Stimulated activated naive CD8-positive, alpha-beta T cell treated with anti-CD3 and anti-CD28 coated beads, Interleukin-15, Interleukin-2, amounts not matched to agents 100 U/mL and 50 U/mL, for 24 hours (primary cell): ENCODE data around the gene HAUS1.
A peak's percentile ranks its signal among the peaks of the same experiment; 100 is the strongest.
"Not testable (repeated sequence)": the region's sequence is repeated elsewhere in the genome, so short reads cannot be mapped to it uniquely, and the experiment has no call there.

Source experiments
- ATAC-seq: fragments of 150-1000 bp; cut with Tn5 transposase; one replicate; pipeline ENCODE4 v1.10.0; 2021
- DNase-seq: peaks from one replicate; pipeline ENCODE4 v3.0.0; 2021

Gene HAUS1

DNA sequence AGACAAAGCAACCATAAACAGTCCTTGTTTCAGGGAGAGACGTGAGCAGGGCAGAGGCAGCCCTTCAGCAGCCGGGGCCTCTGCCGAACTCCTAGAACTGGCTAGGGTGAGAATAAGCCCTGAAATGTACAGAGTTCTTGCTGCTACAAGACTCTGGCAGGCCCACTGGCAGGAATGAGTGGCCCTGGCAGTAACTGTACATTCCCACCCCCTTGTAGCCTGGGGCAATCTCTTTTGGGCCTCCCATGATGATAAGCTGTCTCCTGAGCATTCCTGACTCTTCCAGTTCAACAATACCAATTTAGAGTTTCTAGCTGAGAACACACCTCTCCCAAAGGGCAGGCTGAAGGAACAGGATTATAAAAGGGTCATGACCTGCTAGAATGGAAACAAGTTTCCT is 54.3 kb downstream of the HAUS1 start:
- DNase-seq (no peak), ATAC-seq (no peak)

DNA sequence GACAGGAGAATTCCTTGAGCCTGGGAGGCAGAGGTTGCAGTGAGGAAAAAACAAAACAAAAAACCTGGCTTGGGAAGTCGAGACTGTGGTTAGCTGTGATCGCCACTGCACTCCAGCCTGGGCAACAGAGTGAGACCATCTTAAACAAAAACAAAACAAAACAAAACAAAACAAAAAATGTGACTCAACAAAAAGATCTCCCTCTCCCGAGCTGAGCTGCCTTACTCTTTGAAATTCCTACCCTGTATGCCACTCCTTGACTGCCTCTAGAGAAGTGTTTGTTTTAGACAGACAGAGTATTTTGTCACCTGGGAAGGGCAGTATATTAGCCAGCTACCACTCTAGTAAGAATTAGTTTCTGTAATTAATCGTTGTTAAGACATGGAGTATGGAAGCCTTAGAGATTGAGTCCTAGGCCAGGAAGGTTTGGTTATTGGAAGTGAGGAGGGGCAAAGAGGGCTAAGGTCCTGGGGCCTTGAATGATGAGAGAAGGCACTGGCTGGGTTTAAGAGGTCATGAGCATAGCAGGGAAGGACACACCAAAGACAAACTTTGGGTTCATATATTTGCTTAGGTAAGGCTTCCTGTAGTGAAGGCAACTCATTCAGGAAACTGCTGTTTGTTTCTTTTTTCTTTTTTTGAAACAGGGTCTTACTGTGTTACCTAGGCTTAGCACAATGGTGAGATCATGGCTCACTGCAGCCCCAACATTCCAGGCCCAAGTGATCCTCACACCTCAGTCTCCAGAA is 56.0 kb downstream of the HAUS1 start:
- no peak for ATAC-seq
- DNase-seq, result no peak

DNA sequence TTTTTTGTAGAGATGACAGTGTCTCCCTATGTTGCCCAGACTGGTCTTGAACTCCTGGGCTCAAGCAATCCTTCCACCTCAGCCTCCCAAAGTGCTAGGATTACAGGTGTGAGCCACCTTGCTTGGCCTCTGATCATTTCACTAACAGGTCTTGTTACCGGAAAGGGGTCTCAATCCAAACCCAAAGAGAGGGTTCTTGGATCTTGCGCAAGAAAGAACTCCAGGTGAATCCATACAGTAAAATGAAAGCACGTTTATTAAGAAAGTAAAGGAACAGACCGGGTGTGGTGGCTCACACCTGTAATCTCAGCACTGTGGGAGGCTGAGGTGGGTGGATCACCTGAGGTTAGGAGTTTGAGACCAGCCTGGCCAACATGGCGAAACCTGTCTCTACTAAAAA is 56.7 kb downstream of the HAUS1 start:
- ATAC-seq, DNase-seq: not testable (repeated sequence)

DNA sequence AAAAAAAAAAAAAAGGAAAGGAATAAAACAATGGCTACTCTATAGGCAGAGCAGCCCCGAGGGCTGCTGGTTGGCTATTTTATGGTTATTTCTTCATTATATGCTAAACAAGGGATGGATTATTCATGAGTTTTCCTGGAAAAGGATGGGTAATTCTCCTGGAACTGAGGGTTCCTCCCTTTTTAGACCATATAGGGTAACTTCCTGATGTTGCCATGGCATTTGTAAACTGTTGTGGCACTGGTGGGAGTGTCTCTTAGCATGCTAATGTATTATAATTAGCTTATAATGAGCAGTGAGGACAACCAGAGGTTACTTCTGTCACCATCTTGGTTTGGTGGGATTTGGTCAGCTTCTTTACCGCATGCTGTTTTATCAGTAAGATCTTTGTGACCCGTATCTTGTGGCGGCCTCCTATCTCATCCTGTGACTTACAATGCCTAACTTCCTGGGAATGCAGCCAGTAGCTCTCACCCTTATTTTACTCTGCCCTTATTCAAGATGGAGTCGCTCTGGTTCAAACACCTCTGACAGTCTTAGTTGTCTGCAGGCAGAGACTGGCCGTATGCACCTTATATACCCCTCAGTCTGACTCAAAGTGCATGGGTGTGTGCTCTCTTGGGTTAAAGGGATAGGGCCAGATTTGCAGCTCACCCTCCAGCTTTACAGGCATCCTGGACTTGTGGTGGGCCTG is 57.7 kb downstream of the HAUS1 start:
- DNase-seq (no peak), ATAC-seq (no peak)

DNA sequence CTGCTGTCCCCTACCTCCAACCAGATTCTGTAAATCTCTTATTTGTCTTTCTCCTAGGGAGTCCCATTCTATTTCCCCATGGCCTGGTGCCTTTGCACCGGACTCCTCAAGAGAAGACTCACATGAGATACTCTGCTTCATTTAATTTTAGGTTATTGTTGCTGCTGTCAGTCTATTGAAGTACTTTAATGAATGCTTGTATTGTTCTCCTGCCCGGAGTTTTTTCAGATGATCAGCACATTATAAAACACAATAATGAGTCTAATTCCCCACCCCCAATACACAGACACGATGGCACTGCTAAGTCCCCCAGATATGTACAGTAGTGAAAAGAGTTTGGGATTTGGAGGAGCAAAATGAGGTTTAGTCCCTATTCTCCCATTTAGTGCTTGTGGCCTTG is 58.9 kb downstream of the HAUS1 start:
- DNase-seq, result no peak

DNA sequence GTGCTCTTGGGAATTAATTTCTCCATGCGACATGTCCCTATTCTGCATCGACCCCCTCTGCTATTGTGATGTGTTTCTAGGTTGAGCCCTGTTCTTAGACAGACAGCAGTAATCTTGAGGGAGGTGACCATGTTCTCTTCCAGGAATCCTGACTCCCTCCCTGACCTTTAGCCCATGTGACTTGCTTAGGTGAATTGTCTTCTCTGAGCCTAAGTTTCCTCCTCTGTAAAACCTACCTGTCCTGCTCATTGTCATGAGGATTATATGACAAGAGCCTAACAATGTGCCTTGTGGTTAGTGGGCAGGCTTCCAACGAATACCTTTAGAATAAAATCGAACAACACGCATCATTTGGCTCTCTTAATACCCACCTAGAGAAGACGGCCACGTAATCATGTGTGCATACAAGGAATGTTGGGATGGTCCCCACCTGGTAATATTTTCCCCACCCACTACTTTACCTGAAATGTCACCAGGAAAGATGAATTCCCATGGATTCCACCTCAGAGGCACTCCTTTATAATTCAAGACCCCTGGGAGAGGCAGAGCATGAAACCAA is 59.8 kb downstream of the HAUS1 start:
- ATAC-seq, result no peak
- DNase-seq, result no peak

More for the DNA sequence above, 58.9 kb downstream of the HAUS1 start:
- ATAC-seq, result no peak

DNA sequence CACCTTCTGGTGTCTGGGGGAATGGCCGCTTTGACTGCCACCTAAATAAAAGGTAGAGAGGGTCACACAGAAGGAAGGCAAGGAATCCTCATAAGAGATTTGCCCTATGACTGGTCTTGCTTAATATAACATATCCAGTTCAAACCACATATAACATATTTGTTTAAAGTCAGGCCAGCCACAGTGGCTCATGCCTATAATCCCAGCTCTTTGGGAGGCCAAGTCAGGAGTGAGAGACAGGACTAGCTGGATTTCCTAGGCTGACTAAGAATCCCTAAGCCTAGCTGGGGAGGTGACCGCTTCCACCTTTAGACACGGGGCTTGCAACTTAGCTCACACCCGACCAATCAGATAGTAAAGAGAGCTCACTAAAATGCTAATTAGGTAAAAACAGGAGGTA is 60.3 kb downstream of the HAUS1 start:
- DNase-seq, ATAC-seq: not testable (repeated sequence)

DNA sequence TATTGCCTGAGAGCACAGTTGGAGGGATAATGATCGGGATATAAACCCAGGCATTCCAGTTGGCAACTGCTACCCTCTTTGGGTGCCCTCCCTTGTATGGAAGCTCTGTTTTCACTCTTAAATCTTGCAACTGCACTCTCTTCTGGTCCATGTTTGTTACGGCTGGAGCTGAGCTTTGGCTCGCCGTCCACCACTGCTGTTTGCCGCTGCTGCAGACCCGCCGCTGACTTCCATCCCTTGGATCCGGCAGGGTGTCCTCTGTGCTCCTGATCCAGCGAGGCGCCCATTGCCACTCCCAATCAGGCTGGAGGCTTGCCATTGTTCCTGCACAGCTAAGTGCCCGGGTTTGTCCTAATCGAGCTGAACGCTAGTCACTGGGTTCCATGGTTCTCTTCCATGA is 60.7 kb downstream of the HAUS1 start:
- DNase-seq, result no peak
- no peak for ATAC-seq

DNA sequence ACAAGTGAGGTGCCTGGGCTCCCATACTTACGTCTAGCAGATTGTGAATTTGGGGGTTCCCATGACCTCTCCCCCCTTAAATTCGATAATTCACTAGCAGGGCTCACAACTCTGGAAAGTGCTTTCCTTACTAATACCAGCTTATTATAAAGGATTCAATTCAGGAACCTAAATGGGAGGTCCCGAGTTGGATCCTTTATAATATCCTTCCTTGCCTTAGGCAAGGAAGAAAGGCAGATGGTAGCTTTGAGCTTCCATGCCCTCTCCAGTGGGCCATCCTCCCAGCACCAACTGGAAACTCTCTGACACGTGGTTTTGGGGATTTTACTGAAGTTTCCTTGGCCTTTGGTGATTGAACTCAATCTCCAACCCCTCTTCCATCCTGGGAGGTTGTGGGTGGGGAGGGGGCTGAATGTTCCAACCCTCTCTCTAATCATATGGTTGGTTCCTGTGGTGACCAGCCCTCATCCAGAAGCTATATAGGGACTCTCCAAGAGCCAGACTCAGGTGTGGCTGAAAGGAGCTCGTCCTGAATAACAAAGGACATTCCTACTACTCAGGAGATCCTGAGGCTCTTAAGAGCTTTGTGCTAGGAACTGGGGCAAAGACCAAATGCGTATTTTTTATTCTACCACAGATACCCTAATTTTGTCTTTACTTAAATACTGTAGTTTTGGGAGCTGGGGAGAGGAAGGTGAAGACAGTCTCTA is 62.2 kb downstream of the HAUS1 start:
- ATAC-seq, result no peak
- DNase-seq, result no peak

DNA sequence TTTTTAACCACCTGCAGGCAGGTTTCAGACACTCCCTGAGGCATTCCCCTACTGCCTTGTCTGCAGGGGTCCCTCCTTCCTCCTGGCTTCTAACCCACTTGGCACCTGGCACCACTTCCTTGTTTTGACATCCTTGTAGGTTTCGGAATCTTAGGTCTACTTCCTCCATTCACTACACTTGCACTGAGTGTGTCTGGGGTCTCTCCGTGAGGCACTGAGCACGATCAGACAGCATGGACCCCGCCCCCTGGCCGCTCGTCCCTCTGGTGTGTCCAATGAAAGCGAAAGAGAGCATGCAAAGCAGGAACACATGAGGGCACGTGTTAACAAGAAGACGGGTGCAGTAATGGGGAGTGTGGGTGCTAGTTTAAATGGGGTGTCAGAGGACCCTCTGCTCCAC is 63.8 kb downstream of the HAUS1 start:
- DNase-seq, result peak; percentile 61
- ATAC-seq, result peak; percentile 59

DNA sequence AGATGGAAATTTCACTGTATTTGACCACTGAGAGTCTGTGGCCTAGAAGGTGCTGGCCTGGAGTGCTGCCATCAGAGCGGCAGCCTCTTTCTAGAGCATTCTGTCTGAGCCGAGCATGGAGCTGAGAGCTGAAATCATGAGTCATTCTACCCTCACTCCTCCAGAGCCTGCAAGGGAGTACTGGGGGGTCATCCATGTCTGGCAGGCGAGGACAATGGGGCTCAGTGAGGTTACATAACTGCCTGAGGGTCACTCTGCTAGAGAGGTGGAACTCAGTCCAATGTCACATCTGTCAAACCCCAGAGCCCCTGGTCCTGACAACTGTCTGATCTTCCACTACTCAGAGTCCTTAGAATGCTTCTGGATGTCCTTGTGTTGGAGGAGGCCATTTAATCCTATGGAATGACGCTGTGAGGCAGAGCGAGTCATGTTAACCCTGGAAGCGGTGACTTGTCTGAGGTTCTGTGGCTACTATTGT is 65.3 kb downstream of the HAUS1 start:
- ATAC-seq, result no peak
- no peak for DNase-seq

DNA sequence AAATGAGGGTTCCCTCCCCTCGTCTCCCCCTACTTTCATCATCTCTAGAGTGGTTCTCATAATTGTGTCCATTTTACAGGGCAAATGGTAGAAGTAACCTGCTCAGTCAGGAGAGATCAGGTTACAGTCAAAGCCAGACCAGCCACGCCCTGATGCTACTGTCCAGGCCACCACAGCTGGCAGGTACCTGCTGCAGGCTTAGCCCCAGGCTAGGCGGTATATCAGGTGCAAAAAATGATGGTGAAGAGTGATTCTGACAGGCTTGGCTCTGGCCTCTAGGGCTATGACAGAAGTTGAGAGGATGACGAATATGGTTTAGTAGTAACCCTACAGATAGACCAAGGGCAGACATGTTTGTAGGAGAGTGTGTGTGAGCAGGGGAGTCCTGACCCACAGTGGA is 67.1 kb downstream of the HAUS1 start:
- ATAC-seq (no peak), DNase-seq (no peak)

DNA sequence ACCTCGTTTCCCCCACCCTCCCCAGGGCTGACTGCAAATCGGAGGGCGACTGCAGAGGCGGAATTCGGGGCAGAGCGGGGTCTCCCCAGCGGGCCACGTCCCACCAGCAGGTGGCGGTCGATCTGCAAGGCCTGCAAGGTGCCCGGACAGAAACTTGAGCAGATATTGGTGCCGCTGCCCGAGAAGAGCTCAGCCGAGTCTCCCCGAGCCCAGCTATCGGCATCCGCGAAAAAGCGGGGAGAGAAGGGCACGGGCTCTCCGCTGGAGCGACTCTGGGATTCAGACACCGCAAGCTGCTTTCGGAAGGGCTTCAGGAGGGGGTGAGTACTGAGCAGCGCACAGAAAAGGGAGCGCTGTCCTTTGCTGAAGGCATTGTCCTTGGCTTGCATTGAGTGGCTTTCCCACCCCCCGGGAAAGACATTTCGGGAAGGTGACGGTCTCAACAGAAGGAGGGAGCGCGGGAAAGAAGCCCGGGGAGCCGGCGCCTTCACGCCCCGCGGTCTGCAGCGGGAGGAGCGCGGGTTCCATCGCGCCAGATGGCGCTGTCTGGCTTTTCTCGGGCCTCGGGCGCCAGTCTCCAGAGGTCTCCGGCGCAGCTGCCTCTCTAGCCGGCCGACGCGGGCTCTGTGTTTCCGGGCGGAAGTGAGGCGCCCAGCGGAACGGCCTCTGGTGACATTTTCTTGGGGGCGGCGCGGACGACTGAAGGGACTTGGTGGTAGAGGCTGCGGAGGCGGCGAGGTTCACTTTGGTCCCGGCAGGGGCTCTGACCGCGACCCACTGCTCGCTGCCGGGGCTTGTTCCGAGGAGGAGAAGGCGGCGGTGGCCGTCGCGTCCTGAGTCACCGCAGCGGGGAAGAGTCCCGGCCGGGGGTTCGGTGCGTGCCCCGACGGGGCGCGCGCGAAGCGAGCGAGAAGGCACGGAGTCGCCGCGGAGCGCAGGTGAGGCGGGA is 69.5 kb downstream of the HAUS1 start:
- DNase-seq (peak; percentile 98), ATAC-seq (peak; percentile 91)

DNA sequence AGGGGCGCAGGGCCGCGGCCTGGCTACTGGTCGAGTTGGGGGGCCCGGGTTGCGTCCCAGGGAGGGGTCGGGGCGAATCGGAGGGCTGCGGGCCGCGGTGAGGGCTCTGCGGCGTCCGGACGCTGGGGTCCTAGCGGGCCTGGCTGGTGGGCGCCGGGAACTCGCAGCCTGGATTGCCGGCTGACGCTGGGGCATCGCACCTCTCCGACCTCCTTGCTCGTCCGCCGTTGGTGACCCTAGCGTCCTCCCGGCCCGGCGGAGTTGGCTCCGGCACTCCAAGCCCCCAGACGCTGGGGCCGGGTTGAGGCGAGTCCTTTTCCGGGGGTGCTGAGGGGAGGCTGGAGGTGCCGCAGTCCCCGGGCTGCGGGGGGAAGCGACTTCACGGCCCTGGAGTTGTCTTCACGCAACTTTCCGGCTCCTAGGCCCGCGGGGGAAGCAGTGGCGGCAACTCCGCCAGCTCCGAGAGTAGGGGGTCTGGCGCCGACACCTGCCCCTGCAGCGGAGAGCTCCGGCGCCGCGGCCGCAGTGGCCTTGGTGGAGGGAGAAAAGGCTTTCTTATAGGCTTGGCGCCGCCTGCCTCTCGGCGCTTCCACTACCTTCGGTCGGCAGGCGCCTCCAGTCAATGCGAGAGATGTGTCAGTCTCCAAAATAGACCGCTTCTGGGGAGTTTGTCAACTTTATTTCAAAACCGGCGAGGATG is 70.3 kb downstream of the HAUS1 start:
- ATAC-seq (peak; percentile 25), DNase-seq (peak; percentile 54)

DNA sequence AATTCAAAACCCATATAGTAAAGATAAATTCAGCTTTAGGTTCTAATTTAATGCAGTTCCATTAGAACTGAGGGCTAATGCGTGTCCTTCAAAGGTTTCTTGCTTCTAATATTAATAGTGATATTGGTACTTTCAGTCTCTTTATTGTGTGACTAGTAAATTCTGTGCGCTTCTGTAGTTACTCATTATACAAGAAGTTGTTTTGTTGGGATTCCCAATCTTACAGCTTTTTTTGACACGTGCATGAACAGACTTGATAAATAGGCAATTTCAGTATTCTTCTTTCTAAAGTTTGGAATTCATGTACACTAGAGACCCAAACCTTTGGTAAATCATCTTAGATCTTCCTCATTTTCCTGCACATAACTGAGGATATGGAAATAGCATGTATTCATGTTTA is 71.8 kb downstream of the HAUS1 start:
- ATAC-seq, result no peak
- DNase-seq, result no peak
